Esophagus squamous epithelium (tissue), 4 donors: ENCODE results near the gene SLC41A2.

Experiments used
- CTCF ChIP-seq, 6 experiments: fragments of 450-650 bp in 4 of 6; fragments of 200-600 bp in 2 of 6; sonication (generic) in 2 of 6; IDR thresholded peaks; one replicate each; pipeline ENCODE4 v1.5.1; 2016 to 2019; ENCODE audit warnings: antibody characterized with exemption in 6 of 6, mild to moderate bottlenecking in 4 of 6, moderate library complexity in 4 of 6
- POLR2A ChIP-seq, 4 donors: fragments of 450-650 bp; IDR thresholded peaks; one replicate each; pipeline ENCODE4 v1.6.1; 2017; ENCODE audit warnings: antibody characterized with exemption in 4 of 4, mild to moderate bottlenecking in 4 of 4, moderate library complexity in 3 of 4

GRCh38 chr12:104998423-104999346, 40.6 kb upstream of the SLC41A2 start:
- no peak for TF ChIP-seq POLR2A (IDR thresholded peaks at IDR 0.05)
- no peak for TF ChIP-seq CTCF (IDR thresholded peaks at IDR 0.05)
